HepG2 (cell line): Measurements from ENCODE around the gene NAA38. TPM values are rescaled to one million over a fixed set of nuclear protein-coding genes. Genes with fewer than 3 reads are reported as not detected.
A peak's percentile ranks its signal among the peaks of the same experiment; 100 is the strongest.

Experiments
- AGO2 ChIP-seq: fragments of 200-400 bp; formaldehyde crosslinking; optimal IDR thresholded peaks from 2 replicates; pipeline ENCODE3; 2017; ENCODE audit warnings: mild to moderate bottlenecking, low read depth, low read length, moderate library complexity
- ATRX ChIP-seq: sonication (generic); formaldehyde crosslinking; IDR thresholded peaks from 2 replicates; pipeline ENCODE4 v1.4.0; 2020; ENCODE audit warnings: missing genetic modification reagents, borderline replicate concordance
- GRHL1 ChIP-seq: sonication (generic); formaldehyde crosslinking; conservative IDR thresholded peaks from 2 replicates; pipeline ENCODE4 v1.8.0; 2022; ENCODE audit warnings: missing genetic modification reagents
- HMGA1 ChIP-seq: sonication (generic); formaldehyde crosslinking; conservative IDR thresholded peaks from 2 replicates; pipeline ENCODE4 v1.4.0; 2020; ENCODE audit warnings: missing genetic modification reagents
- IRX3 ChIP-seq: sonication (generic); formaldehyde crosslinking; IDR thresholded peaks from 2 replicates; pipeline ENCODE4 v1.8.1; 2023; ENCODE audit warnings: mild to moderate bottlenecking, low read depth, missing genetic modification reagents, borderline replicate concordance
- MAFG ChIP-seq: sonication (generic); formaldehyde crosslinking; IDR thresholded peaks from 2 replicates; pipeline ENCODE4 v1.5.1; 2020; ENCODE audit warnings: mild to moderate bottlenecking, missing genetic modification reagents
- MEF2D ChIP-seq: sonication (generic); formaldehyde crosslinking; IDR thresholded peaks from 2 replicates; pipeline ENCODE4 v1.5.1; 2020; ENCODE audit warnings: mild to moderate bottlenecking, missing genetic modification reagents
- NPAS2 ChIP-seq: sonication (generic); formaldehyde crosslinking; IDR thresholded peaks from 2 replicates; pipeline ENCODE4 v1.8.0; 2022; ENCODE audit warnings: mild to moderate bottlenecking, missing genetic modification reagents, borderline replicate concordance
- NR2C2 ChIP-seq: sonication (generic); formaldehyde crosslinking; IDR thresholded peaks from 2 replicates; pipeline ENCODE4 v1.4.0; 2020; ENCODE audit warnings: missing genetic modification reagents, mild to moderate bottlenecking, moderate library complexity, borderline replicate concordance
- PAWR ChIP-seq: sonication (generic); formaldehyde crosslinking; IDR thresholded peaks from 2 replicates; pipeline ENCODE4 v1.4.0; 2020; ENCODE audit warnings: missing genetic modification reagents, mild to moderate bottlenecking, borderline replicate concordance
- RBFOX2 ChIP-seq: fragments of 200-400 bp; formaldehyde crosslinking; IDR thresholded peaks from 2 replicates; pipeline ENCODE4 v1.6.1; 2017; ENCODE audit warnings: low read depth, mild to moderate bottlenecking, low read length
- SIN3A ChIP-seq: IDR thresholded peaks from 2 replicates; pipeline ENCODE4 v1.6.1; 2011; ENCODE audit warnings: low read depth, mild to moderate bottlenecking, control low read depth, low read length, borderline replicate concordance
- ZBTB26 ChIP-seq: IDR thresholded peaks from 2 replicates; pipeline ENCODE4 v1.6.1; 2016; ENCODE audit warnings: missing compliant biosample characterization, missing genetic modification reagents, borderline replicate concordance
- ZFAT ChIP-seq: sonication (generic); formaldehyde crosslinking; conservative IDR thresholded peaks from 2 replicates; pipeline ENCODE4 v1.8.1; 2023; ENCODE audit warnings: missing genetic modification reagents, inconsistent platforms
- ZMYM4 ChIP-seq: sonication (generic); formaldehyde crosslinking; IDR thresholded peaks from 2 replicates; pipeline ENCODE4 v1.8.1; 2023; ENCODE audit warnings: mild to moderate bottlenecking, missing genetic modification reagents
- ZNF367 ChIP-seq: sonication (generic); formaldehyde crosslinking; IDR thresholded peaks from 2 replicates; pipeline ENCODE4 v1.4.0; 2020; ENCODE audit warnings: missing genetic modification reagents, borderline replicate concordance
- ZNF441 ChIP-seq: sonication (generic); formaldehyde crosslinking; IDR thresholded peaks from 2 replicates; pipeline ENCODE4 v1.7.0; 2021; ENCODE audit warnings: missing genetic modification reagents, borderline replicate concordance
- ZNF460 ChIP-seq: sonication (generic); formaldehyde crosslinking; IDR thresholded peaks from 2 replicates; pipeline ENCODE4 v1.5.1; 2020; ENCODE audit warnings: missing genetic modification reagents, mild to moderate bottlenecking, borderline replicate concordance
- ZNF530 ChIP-seq: sonication (generic); formaldehyde crosslinking; IDR thresholded peaks from 2 replicates; pipeline ENCODE4 v1.5.0; 2020; ENCODE audit warnings: low read depth, mild to moderate bottlenecking, missing genetic modification reagents
- polyA plus RNA-seq, 8 experiments: library from polyadenylated mRNA; depleted of rRNA in 3 of 8; stranded (reverse) in 7 of 8; unstranded in 1 of 8; fragments of >200 nt; fragmentation: Illumina TruSeq in 4 of 8; extraction: Trizol in 4 of 8; gene quantifications; 2 replicates each; pipeline versions ENCODE4 v1.2.1 to v1.2.3, GENCODE V29; 2011 to 2016; ENCODE audit warnings: low read depth in 4 of 8, missing spikeins in 1 of 8, mixed read lengths in 1 of 8; ENCODE audit not compliant: insufficient read depth in 1 of 8
- total RNA-seq, 5 experiments: library from RNA; depleted of rRNA; stranded (reverse); fragments of >200 nt; fragmentation: Illumina TruSeq; extraction: Trizol; gene quantifications; 2 replicates each; pipeline ENCODE4 v1.2.3, GENCODE V29; 2016; ENCODE audit warnings: low read depth in 1 of 5
- TF ChIP-seq, protein P1 (sequence below): sonication (generic); formaldehyde crosslinking; conservative IDR thresholded peaks from 2 replicates; pipeline ENCODE4 v1.8.0; 2022; ENCODE audit warnings: low read depth, missing genetic modification reagents
- TF ChIP-seq, protein P2 (sequence below): sonication (generic); formaldehyde crosslinking; IDR thresholded peaks from 2 replicates; pipeline ENCODE4 v1.4.0; 2020; ENCODE audit warnings: missing genetic modification reagents, mild to moderate bottlenecking, borderline replicate concordance

Gene NAA38
- total and polyA plus RNA-seq, 2 of the 13 experiments (the other 11 are each of a cell fraction or from before 2014, with no cell fraction given), result 46.9 to 91.6 TPM

- TF ChIP-seq, protein P1, sequence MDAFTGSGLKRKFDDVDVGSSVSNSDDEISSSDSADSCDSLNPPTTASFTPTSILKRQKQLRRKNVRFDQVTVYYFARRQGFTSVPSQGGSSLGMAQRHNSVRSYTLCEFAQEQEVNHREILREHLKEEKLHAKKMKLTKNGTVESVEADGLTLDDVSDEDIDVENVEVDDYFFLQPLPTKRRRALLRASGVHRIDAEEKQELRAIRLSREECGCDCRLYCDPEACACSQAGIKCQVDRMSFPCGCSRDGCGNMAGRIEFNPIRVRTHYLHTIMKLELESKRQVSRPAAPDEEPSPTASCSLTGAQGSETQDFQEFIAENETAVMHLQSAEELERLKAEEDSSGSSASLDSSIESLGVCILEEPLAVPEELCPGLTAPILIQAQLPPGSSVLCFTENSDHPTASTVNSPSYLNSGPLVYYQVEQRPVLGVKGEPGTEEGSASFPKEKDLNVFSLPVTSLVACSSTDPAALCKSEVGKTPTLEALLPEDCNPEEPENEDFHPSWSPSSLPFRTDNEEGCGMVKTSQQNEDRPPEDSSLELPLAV, result no peak
- no peak for TF ChIP-seq MEF2D (CRISPR knock-in tag)
- TF ChIP-seq MAFG, result no peak
- no peak for TF ChIP-seq ZNF460 (CRISPR knock-in tag)
- TF ChIP-seq AGO2, result peak; percentile 41
- TF ChIP-seq RBFOX2, result peak; percentile 48
- no peak for TF ChIP-seq ZFAT (CRISPR knock-in tag)
- no peak for TF ChIP-seq HMGA1 (CRISPR knock-in tag)
- TF ChIP-seq, protein P2, sequence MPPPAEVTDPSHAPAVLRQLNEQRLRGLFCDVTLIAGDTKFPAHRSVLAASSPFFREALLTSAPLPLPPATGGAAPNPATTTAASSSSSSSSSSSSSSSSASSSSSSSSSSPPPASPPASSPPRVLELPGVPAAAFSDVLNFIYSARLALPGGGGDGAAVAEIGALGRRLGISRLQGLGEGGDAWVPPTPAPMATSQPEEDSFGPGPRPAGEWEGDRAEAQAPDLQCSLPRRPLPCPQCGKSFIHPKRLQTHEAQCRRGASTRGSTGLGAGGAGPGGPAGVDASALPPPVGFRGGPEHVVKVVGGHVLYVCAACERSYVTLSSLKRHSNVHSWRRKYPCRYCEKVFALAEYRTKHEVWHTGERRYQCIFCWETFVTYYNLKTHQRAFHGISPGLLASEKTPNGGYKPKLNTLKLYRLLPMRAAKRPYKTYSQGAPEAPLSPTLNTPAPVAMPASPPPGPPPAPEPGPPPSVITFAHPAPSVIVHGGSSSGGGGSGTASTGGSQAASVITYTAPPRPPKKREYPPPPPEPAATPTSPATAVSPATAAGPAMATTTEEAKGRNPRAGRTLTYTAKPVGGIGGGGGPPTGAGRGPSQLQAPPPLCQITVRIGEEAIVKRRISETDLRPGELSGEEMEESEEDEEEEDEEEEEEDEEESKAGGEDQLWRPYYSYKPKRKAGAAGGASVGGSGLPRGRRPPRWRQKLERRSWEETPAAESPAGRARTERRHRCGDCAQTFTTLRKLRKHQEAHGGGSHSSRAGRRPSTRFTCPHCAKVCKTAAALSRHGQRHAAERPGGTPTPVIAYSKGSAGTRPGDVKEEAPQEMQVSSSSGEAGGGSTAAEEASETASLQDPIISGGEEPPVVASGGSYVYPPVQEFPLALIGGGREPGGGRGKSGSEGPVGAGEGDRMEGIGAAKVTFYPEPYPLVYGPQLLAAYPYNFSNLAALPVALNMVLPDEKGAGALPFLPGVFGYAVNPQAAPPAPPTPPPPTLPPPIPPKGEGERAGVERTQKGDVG (CRISPR knock-in tag), result 0 out of 2 replicates have a peak, but pooled peaks have one; percentile 59
- TF ChIP-seq ZBTB26 (CRISPR knock-in tag), result no peak
- TF ChIP-seq ATRX (CRISPR knock-in tag), result no peak
- no peak for TF ChIP-seq IRX3 (CRISPR knock-in tag)
- peak; percentile 40; the same call in 1 of the 2 replicates for TF ChIP-seq NR2C2 (CRISPR knock-in tag)
- TF ChIP-seq ZNF367, result no peak
- TF ChIP-seq ZNF530 (CRISPR knock-in tag), result no peak
- peak; percentile 50; the same call in 1 of the 2 replicates for TF ChIP-seq SIN3A
- TF ChIP-seq GRHL1, result no peak
- peak; percentile 49; the same call in 1 of the 2 replicates for TF ChIP-seq ZMYM4
- TF ChIP-seq PAWR (CRISPR knock-in tag), result no peak
- peak; percentile 66; the same call in 1 of the 2 replicates for TF ChIP-seq ZNF441 (CRISPR knock-in tag)
- TF ChIP-seq NPAS2 (CRISPR knock-in tag), result no peak
Observed at GRCh38 chr17:7887482-7888183, 30.3 kb upstream of the NAA38 start (continued).
